HepG2 (cell line): Measurements from ENCODE around the gene PLXND1. TPM values are rescaled to one million over a fixed set of nuclear protein-coding genes. Genes with fewer than 3 reads are reported as not detected.

Source experiments
- ATF1 ChIP-seq: IDR thresholded peaks from 2 replicates; pipeline ENCODE4 v1.6.1; 2016; ENCODE audit warnings: mild to moderate bottlenecking, control low read depth
- BATF2 ChIP-seq: sonication (generic); formaldehyde crosslinking; IDR thresholded peaks from 2 replicates; pipeline ENCODE4 v1.8.0; 2022; ENCODE audit warnings: mild to moderate bottlenecking, missing genetic modification reagents, moderate library complexity
- BRD4 ChIP-seq: sonication (generic); formaldehyde crosslinking; IDR thresholded peaks from 2 replicates; pipeline ENCODE4 v1.4.0; 2020; ENCODE audit warnings: missing genetic modification reagents
- FOXO1 ChIP-seq: sonication (generic); formaldehyde crosslinking; IDR thresholded peaks from 2 replicates; pipeline ENCODE4 v1.4.0; 2020; ENCODE audit warnings: missing genetic modification reagents
- HOXA3 ChIP-seq: sonication (generic); formaldehyde crosslinking; IDR thresholded peaks from 2 replicates; pipeline ENCODE4 v1.5.0; 2020; ENCODE audit warnings: missing genetic modification reagents
- MATR3 ChIP-seq: sonication (generic); formaldehyde crosslinking; IDR thresholded peaks from 2 replicates; pipeline ENCODE4 v1.4.0; 2020; ENCODE audit warnings: missing genetic modification reagents
- MBNL3 ChIP-seq: fragments of 250-450 bp; sonication (Bioruptor Pico); conservative IDR thresholded peaks from 2 replicates; pipeline ENCODE4 v1.8.0; 2022; ENCODE audit warnings: mild to moderate bottlenecking, inconsistent platforms
- MIXL1 ChIP-seq: IDR thresholded peaks from 2 replicates; pipeline ENCODE4 v1.6.1; 2016
- MTF1 ChIP-seq: sonication (generic); formaldehyde crosslinking; IDR thresholded peaks from 2 replicates; pipeline ENCODE4 v1.5.0; 2020; ENCODE audit warnings: missing genetic modification reagents
- NFYB ChIP-seq: sonication (generic); formaldehyde crosslinking; IDR thresholded peaks from 2 replicates; pipeline ENCODE4 v1.4.0; 2020; ENCODE audit warnings: missing genetic modification reagents
- RCOR2 ChIP-seq: IDR thresholded peaks from 2 replicates; pipeline ENCODE4 v1.6.1; 2016; ENCODE audit warnings: missing biosample characterization, missing genetic modification reagents
- RELA ChIP-seq: sonication (generic); formaldehyde crosslinking; IDR thresholded peaks from 2 replicates; pipeline ENCODE4 v1.4.0; 2020; ENCODE audit warnings: missing genetic modification reagents
- SALL2 ChIP-seq: sonication (generic); formaldehyde crosslinking; IDR thresholded peaks from 2 replicates; pipeline ENCODE4 v1.8.1; 2023; ENCODE audit warnings: mild to moderate bottlenecking, missing genetic modification reagents, inconsistent platforms
- SIN3B ChIP-seq: fragments of 150-350 bp; IDR thresholded peaks from 2 replicates; pipeline ENCODE4 v1.6.1; 2014; ENCODE audit warnings: low read length
- SRSF9 ChIP-seq: fragments of 200-400 bp; formaldehyde crosslinking; IDR thresholded peaks from 2 replicates; pipeline ENCODE4 v1.6.1; 2018; ENCODE audit warnings: borderline replicate concordance, mild to moderate bottlenecking, low read depth, low read length; ENCODE audit not compliant: insufficient read depth, poor library complexity, severe bottlenecking
- STAT5B ChIP-seq: sonication (generic); formaldehyde crosslinking; IDR thresholded peaks from 2 replicates; pipeline ENCODE4 v1.4.0; 2020; ENCODE audit warnings: missing genetic modification reagents
- TAF15 ChIP-seq: fragments of 200-400 bp; formaldehyde crosslinking; IDR thresholded peaks from one replicate; pipeline ENCODE4 v1.6.1; 2018; ENCODE audit warnings: mild to moderate bottlenecking, low read depth, low read length; ENCODE audit not compliant: poor library complexity, severe bottlenecking
- XBP1 ChIP-seq: sonication (generic); formaldehyde crosslinking; IDR thresholded peaks from 2 replicates; pipeline ENCODE4 v1.5.0; 2020; ENCODE audit warnings: missing genetic modification reagents
- ZBTB1 ChIP-seq: sonication (generic); formaldehyde crosslinking; IDR thresholded peaks from 2 replicates; pipeline ENCODE4 v1.4.0; 2020; ENCODE audit warnings: missing genetic modification reagents, borderline replicate concordance
- ZBTB20 ChIP-seq: sonication (generic); formaldehyde crosslinking; IDR thresholded peaks from 2 replicates; pipeline ENCODE4 v1.8.1; 2023; ENCODE audit warnings: missing genetic modification reagents, low read depth, mild to moderate bottlenecking, borderline replicate concordance
- ZBTB26 ChIP-seq: IDR thresholded peaks from 2 replicates; pipeline ENCODE4 v1.6.1; 2016; ENCODE audit warnings: missing compliant biosample characterization, missing genetic modification reagents, borderline replicate concordance
- ZNF441 ChIP-seq: sonication (generic); formaldehyde crosslinking; IDR thresholded peaks from 2 replicates; pipeline ENCODE4 v1.7.0; 2021; ENCODE audit warnings: missing genetic modification reagents, borderline replicate concordance
- ZNF446 ChIP-seq: sonication (generic); formaldehyde crosslinking; IDR thresholded peaks from 2 replicates; pipeline ENCODE4 v1.5.0; 2020; ENCODE audit warnings: mild to moderate bottlenecking, missing genetic modification reagents
- ZSCAN25 ChIP-seq: sonication (generic); formaldehyde crosslinking; IDR thresholded peaks from 2 replicates; pipeline ENCODE4 v1.8.0; 2022; ENCODE audit warnings: mild to moderate bottlenecking, missing genetic modification reagents
- polyA plus RNA-seq, 8 experiments: library from polyadenylated mRNA; depleted of rRNA in 3 of 8; stranded (reverse) in 7 of 8; unstranded in 1 of 8; fragments of >200 nt; fragmentation: Illumina TruSeq in 4 of 8; extraction: Trizol in 4 of 8; gene quantifications; 2 replicates each; pipeline versions ENCODE4 v1.2.1 to v1.2.3, GENCODE V29; 2011 to 2016; ENCODE audit warnings: low read depth in 4 of 8, missing spikeins in 1 of 8, mixed read lengths in 1 of 8; ENCODE audit not compliant: insufficient read depth in 1 of 8
- total RNA-seq, 5 experiments: library from RNA; depleted of rRNA; stranded (reverse); fragments of >200 nt; fragmentation: Illumina TruSeq; extraction: Trizol; gene quantifications; 2 replicates each; pipeline ENCODE4 v1.2.3, GENCODE V29; 2016; ENCODE audit warnings: low read depth in 1 of 5
- TF ChIP-seq, protein P1 (sequence below): sonication (generic); formaldehyde crosslinking; IDR thresholded peaks from 2 replicates; pipeline ENCODE4 v1.4.0; 2020; ENCODE audit warnings: missing genetic modification reagents
- TF ChIP-seq, protein P2 (sequence below): sonication (generic); formaldehyde crosslinking; IDR thresholded peaks from 2 replicates; pipeline ENCODE4 v1.8.0; 2022; ENCODE audit warnings: missing genetic modification reagents, mild to moderate bottlenecking, borderline replicate concordance

PLXND1 gene
- total and polyA plus RNA-seq, 2 of the 13 experiments (the other 11 are each of a cell fraction or from before 2014, with no cell fraction given) = 15.9 to 42.0 TPM

DNA sequence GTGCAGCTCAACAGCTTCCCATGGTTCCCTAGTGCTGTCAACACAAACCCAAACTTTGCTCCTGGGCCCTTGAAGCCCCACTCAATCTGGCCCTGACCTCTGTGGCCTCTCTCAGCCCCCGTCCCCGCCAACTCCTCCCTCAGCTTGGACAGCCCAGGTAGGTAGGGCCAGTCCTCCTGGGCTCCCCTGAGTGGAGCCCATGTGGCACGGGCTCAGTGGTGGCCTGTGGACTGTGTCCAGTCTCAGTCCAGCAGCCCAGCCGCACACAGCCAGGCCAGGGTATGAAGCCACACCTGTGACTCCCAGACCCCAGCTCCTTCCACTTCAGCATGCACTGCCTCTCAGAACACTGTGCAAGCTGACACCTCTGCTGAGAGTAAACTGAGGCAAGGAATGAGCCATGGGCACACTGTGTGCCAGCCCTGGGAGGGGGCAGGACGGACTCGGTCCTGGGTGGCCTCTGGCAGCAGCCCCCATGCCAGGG is 11.5 kb downstream of the PLXND1 start (continued):
- TF ChIP-seq ZBTB20 (0 out of 2 replicates have a peak, but pooled peaks have one; percentile 33), MIXL1 (CRISPR knock-in tag) (no peak), MTF1 (CRISPR knock-in tag) (no peak), RELA (no peak), RCOR2 (CRISPR knock-in tag) (peak; percentile 33; the same call in 1 of the 2 replicates), ZBTB1 (no peak), SALL2 (CRISPR knock-in tag) (no peak), MATR3 (CRISPR knock-in tag) (no peak), ZNF446 (CRISPR knock-in tag) (no peak), SRSF9 (no peak), MBNL3 (CRISPR knock-in tag) (no peak), XBP1 (CRISPR knock-in tag) (no peak), BATF2 (CRISPR knock-in tag) (no peak), HOXA3 (CRISPR knock-in tag) (peak; percentile 64; the same call in 1 of the 2 replicates), ZNF441 (no peak), FOXO1 (CRISPR knock-in tag) (peak; percentile 84), ZBTB26 (no peak), TAF15 (no peak), NFYB (CRISPR knock-in tag) (peak; percentile 14; the same call in 1 of the 2 replicates), STAT5B (CRISPR knock-in tag) (no peak), ZSCAN25 (CRISPR knock-in tag) (no peak), SIN3B (no peak), BRD4 (0 out of 2 replicates have a peak, but pooled peaks have one; percentile 67), ATF1 (CRISPR knock-in tag) (no peak)
- TF ChIP-seq, protein P1, sequence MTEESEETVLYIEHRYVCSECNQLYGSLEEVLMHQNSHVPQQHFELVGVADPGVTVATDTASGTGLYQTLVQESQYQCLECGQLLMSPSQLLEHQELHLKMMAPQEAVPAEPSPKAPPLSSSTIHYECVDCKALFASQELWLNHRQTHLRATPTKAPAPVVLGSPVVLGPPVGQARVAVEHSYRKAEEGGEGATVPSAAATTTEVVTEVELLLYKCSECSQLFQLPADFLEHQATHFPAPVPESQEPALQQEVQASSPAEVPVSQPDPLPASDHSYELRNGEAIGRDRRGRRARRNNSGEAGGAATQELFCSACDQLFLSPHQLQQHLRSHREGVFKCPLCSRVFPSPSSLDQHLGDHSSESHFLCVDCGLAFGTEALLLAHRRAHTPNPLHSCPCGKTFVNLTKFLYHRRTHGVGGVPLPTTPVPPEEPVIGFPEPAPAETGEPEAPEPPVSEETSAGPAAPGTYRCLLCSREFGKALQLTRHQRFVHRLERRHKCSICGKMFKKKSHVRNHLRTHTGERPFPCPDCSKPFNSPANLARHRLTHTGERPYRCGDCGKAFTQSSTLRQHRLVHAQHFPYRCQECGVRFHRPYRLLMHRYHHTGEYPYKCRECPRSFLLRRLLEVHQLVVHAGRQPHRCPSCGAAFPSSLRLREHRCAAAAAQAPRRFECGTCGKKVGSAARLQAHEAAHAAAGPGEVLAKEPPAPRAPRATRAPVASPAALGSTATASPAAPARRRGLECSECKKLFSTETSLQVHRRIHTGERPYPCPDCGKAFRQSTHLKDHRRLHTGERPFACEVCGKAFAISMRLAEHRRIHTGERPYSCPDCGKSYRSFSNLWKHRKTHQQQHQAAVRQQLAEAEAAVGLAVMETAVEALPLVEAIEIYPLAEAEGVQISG (CRISPR knock-in tag) = peak; percentile 69
- TF ChIP-seq, protein P2, sequence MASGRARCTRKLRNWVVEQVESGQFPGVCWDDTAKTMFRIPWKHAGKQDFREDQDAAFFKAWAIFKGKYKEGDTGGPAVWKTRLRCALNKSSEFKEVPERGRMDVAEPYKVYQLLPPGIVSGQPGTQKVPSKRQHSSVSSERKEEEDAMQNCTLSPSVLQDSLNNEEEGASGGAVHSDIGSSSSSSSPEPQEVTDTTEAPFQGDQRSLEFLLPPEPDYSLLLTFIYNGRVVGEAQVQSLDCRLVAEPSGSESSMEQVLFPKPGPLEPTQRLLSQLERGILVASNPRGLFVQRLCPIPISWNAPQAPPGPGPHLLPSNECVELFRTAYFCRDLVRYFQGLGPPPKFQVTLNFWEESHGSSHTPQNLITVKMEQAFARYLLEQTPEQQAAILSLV (CRISPR knock-in tag) = no peak
